PC-3 (cell line): ENCODE data around the gene CHID1. TPM values are rescaled to one million over a fixed set of nuclear protein-coding genes. Genes with fewer than 3 reads are reported as not detected.

ENCODE experiments used
- ATAC-seq: fragments of 200-7000 bp; cut with Tn5 transposase; 2 replicates; pipeline ENCODE4 v1.9.1; 2020; ENCODE audit warnings: mild to moderate bottlenecking, moderate library complexity
- BruUV-seq: library from RNA; stranded (reverse); fragments of 400-500 nt; replicated peaks from 2 replicates; lab custom pipeline; 2021; lab: Mats Ljungman, UMichigan
- CTCF ChIA-PET: fragments of 300-600 bp; sonication (Branson Sonifier 250); formaldehyde crosslinking; loops from one replicate; lab custom pipeline; 2022; ENCODE audit warnings: antibody characterized with exemption; lab: Charles Lee
- POLR2A ChIA-PET: fragments of 300-600 bp; sonication (Branson Sonifier 250); formaldehyde crosslinking; loops from one replicate; lab custom pipeline; 2022; ENCODE audit warnings: antibody characterized with exemption; ENCODE audit not compliant: unreplicated experiment; lab: Charles Lee
- DNase-seq: peaks from one replicate; pipeline ENCODE4 v3.0.0-alpha.2; 2015
- H2AFZ ChIP-seq: fragments of 300-600 bp; sonication (generic); 2 replicates; pipeline ENCODE4 v1.6.0; 2016; ENCODE audit warnings: antibody characterized with exemption, low read length
- H3F3A ChIP-seq: fragments of 300-600 bp; sonication (generic); one replicate; pipeline ENCODE4 v1.6.0; 2017; ENCODE audit warnings: antibody characterized with exemption, low read length, control low read depth, mild to moderate bottlenecking; ENCODE audit not compliant: unreplicated experiment
- H3K27ac ChIP-seq: fragments of 300-600 bp; sonication (generic); 2 replicates; pipeline ENCODE4 v1.5.1; 2016; ENCODE audit warnings: mild to moderate bottlenecking, low read length
- H3K27me3 ChIP-seq: fragments of 300-600 bp; sonication (generic); 2 replicates; pipeline ENCODE4 v1.6.1; 2016; ENCODE audit warnings: low read length, mixed read lengths
- H3K36me3 ChIP-seq: fragments of 300-600 bp; sonication (generic); 2 replicates; pipeline ENCODE4 v1.6.1; 2016; ENCODE audit warnings: low read depth, mixed run types, low read length, mixed read lengths
- H3K4me1 ChIP-seq: fragments of 300-600 bp; sonication (generic); 2 replicates; pipeline ENCODE4 v1.5.1; 2016; ENCODE audit warnings: low read length; ENCODE audit not compliant: insufficient read depth
- H3K4me2 ChIP-seq: fragments of 300-600 bp; sonication (generic); 2 replicates; pipeline ENCODE4 v1.6.0; 2016; ENCODE audit warnings: low read length
- H3K4me3 ChIP-seq: fragments of 300-600 bp; sonication (generic); 2 replicates; pipeline ENCODE4 v1.5.1; 2016; ENCODE audit warnings: mild to moderate bottlenecking, low read length, mixed read lengths
- H3K79me2 ChIP-seq: fragments of 300-600 bp; sonication (generic); 2 replicates; pipeline ENCODE4 v1.6.1; 2017; ENCODE audit warnings: low read length, mixed read lengths
- H3K9ac ChIP-seq: fragments of 300-600 bp; sonication (generic); 2 replicates; pipeline ENCODE4 v1.6.0; 2016; ENCODE audit warnings: mild to moderate bottlenecking, low read length
- H3K9me2 ChIP-seq: fragments of 300-600 bp; sonication (generic); replicated peaks from 2 replicates; pipeline ENCODE4 v1.6.1; 2016; ENCODE audit warnings: mixed run types, low read length, mixed read lengths
- H3K9me3 ChIP-seq: fragments of 300-600 bp; sonication (generic); 2 replicates; pipeline ENCODE4 v1.6.1; 2016; ENCODE audit warnings: low read length, mixed read lengths
- H4K20me1 ChIP-seq: fragments of 300-600 bp; sonication (generic); 2 replicates; pipeline ENCODE4 v1.6.1; 2016; ENCODE audit warnings: low read length, mixed read lengths
- CTCF ChIP-seq: fragments of 300-600 bp; sonication (generic); conservative IDR thresholded peaks from 2 replicates; pipeline ENCODE4 v1.5.1; 2017; ENCODE audit warnings: antibody characterized with exemption, low read depth, mild to moderate bottlenecking, low read length
- EZH2 ChIP-seq: fragments of 300-600 bp; sonication (generic); IDR thresholded peaks from one replicate; pipeline ENCODE4 v1.6.1; 2017; ENCODE audit warnings: antibody characterized with exemption, mild to moderate bottlenecking, low read length; ENCODE audit not compliant: unreplicated experiment
- EZH2phosphoT487 ChIP-seq: fragments of 300-600 bp; sonication (generic); IDR thresholded peaks from 2 replicates; pipeline ENCODE4 v1.6.1; 2018; ENCODE audit warnings: mild to moderate bottlenecking, antibody characterized with exemption, low read length, borderline replicate concordance
- intact Hi-C: fragments of 100-400 bp; cut with micrococcal nuclease; formaldehyde crosslinking; loops from 2 replicates; pipeline ENCODE4 v1.9.0; 2023
- total RNA-seq: library from RNA; depleted of rRNA; stranded (reverse); fragments of >200 nt; gene quantifications from 2 replicates; pipeline ENCODE4 v1.2.3, GENCODE V29; 2014

CHID1 gene
- total RNA-seq, 1 experiment from 2014 or later: 70.2 TPM

GRCh38 chr11:868394-868793 is 42.2 kb downstream of the CHID1 start:
- Histone ChIP-seq H3K36me3 (no peaks in the 10 kb centered on the region), H3K27me3 (no peaks in the 10 kb centered on the region), H3K79me2 (no peaks in the 10 kb centered on the region), H3F3A (no peaks in the 10 kb centered on the region), H3K27ac (no peak overlapping the region), H3K9me2 (no peaks in the 10 kb centered on the region), H3K4me3 (no peak overlapping the region), H3K4me1 (no peaks in the 10 kb centered on the region), H2AFZ (no peak overlapping the region), H4K20me1 (no peaks in the 10 kb centered on the region), H3K9ac (no peak overlapping the region), H3K4me2 (no peak overlapping the region), H3K9me3 (no peaks in the 10 kb centered on the region)
- DNase-seq (no peak), ATAC-seq (no peak)
- POLR2A ChIA-PET: no interaction called here
- intact Hi-C loops: no loop called here
- no peak for TF ChIP-seq EZH2phosphoT487
- TF ChIP-seq CTCF: no peak
- TF ChIP-seq EZH2: no peak
- BruUV-seq: TSS peak; percentile 7
- CTCF ChIA-PET: no interaction called here

GRCh38 chr11:867856-868358 is 42.7 kb downstream of the CHID1 start:
- H3K4me3 ChIP-seq: no peak overlapping the region
- H3K9ac ChIP-seq: no peak overlapping the region
- H3K36me3 ChIP-seq: no peaks in the 10 kb centered on the region
- no peak for TF ChIP-seq EZH2
- no peak for TF ChIP-seq EZH2phosphoT487
- no peak for TF ChIP-seq CTCF
- intact Hi-C loops: no loop called here
- CTCF ChIA-PET: interaction anchor here (0.6 kb wide), 1 partner anchor 185 kb away, joined by 3 read pairs; no protein-coding TSS in a partner anchor
- H3K27ac ChIP-seq: no peak overlapping the region
- no peaks in the 10 kb centered on the region for H3F3A ChIP-seq
- no peaks in the 10 kb centered on the region for H3K27me3 ChIP-seq
- BruUV-seq: no TSS peak
- no peaks in the 10 kb centered on the region for H4K20me1 ChIP-seq
- no peak overlapping the region for H3K4me2 ChIP-seq
- H3K9me3 ChIP-seq: no peaks in the 10 kb centered on the region
- ATAC-seq: no peak
- H3K79me2 ChIP-seq: no peaks in the 10 kb centered on the region
- H2AFZ ChIP-seq: no peak overlapping the region
- DNase-seq: no peak
- H3K9me2 ChIP-seq: no peaks in the 10 kb centered on the region
- POLR2A ChIA-PET: no interaction called here
- no peaks in the 10 kb centered on the region for H3K4me1 ChIP-seq

GRCh38 chr11:866481-866880 is 44.1 kb downstream of the CHID1 start:
- ChIA-PET POLR2A (interaction anchor here (0.6 kb wide), 1 partner anchor 192 kb away, joined by 8 read pairs; no protein-coding TSS in a partner anchor), CTCF (no interaction called here)
- no peak for DNase-seq
- Histone ChIP-seq H3K9me2 (no peaks in the 10 kb centered on the region), H3K27ac (no peak overlapping the region), H3K79me2 (no peaks in the 10 kb centered on the region), H3K9me3 (no peaks in the 10 kb centered on the region), H4K20me1 (no peaks in the 10 kb centered on the region), H3K4me3 (no peak overlapping the region), H3K27me3 (no peaks in the 10 kb centered on the region), H3K36me3 (no peaks in the 10 kb centered on the region), H2AFZ (no peak overlapping the region), H3K4me1 (no peaks in the 10 kb centered on the region), H3F3A (no peaks in the 10 kb centered on the region), H3K9ac (no peak overlapping the region), H3K4me2 (no peak overlapping the region)
- intact Hi-C loops: no loop called here
- TF ChIP-seq EZH2 (no peak), EZH2phosphoT487 (no peak), CTCF (no peak)
- TSS peak; percentile 28 for BruUV-seq
- ATAC-seq: no peak
